Esophagus muscularis mucosa (tissue), 4 donors: ENCODE results near the gene GIGYF1. TPM values are rescaled to one million over a fixed set of nuclear protein-coding genes. Genes with fewer than 3 reads are reported as not detected.

ENCODE experiments used
- DNase-seq: peaks from one replicate; pipeline ENCODE4 v3.0.0-alpha.2; 2017; ENCODE audit errors: extremely low spot score
- H3K27ac ChIP-seq, 4 donors: fragments of 200-600 bp; sonication (generic); replicated peaks in 1 of 4; 1 replicate in 3 of 4; 2 replicates in 1 of 4; pipeline ENCODE4 v1.5.1; 2016 to 2019; ENCODE audit warnings: mild to moderate bottlenecking in 1 of 4
- H3K27me3 ChIP-seq, 4 donors: fragments of 200-600 bp; sonication (generic); one replicate each; pipeline versions ENCODE4 v1.5.1 to v1.6.0; 2016 to 2019
- H3K36me3 ChIP-seq, 4 donors: fragments of 200-600 bp; sonication (generic); one replicate each; pipeline ENCODE4 v1.5.1; 2016 to 2019
- H3K4me1 ChIP-seq, 4 donors: fragments of 200-600 bp; sonication (generic); one replicate each; pipeline ENCODE4 v1.5.1; 2016 to 2019
- H3K4me3 ChIP-seq, 4 donors: fragments of 200-600 bp; sonication (generic); 1 replicate in 2 of 4; 2 replicates in 2 of 4; pipeline ENCODE4 v1.5.1; 2016 to 2019; ENCODE audit warnings: mild to moderate bottlenecking in 4 of 4, moderate library complexity in 1 of 4
- H3K9me3 ChIP-seq, 4 donors: fragments of 200-600 bp; sonication (generic); 1 replicate in 3 of 4; 2 replicates in 1 of 4; pipeline ENCODE4 v1.5.1; 2016 to 2019
- EP300 ChIP-seq: sonication (generic); formaldehyde crosslinking; IDR thresholded peaks from one replicate; pipeline ENCODE4 v1.6.1; 2017; ENCODE audit warnings: antibody characterized with exemption
- POLR2A ChIP-seq: fragments of 450-650 bp; IDR thresholded peaks from one replicate; pipeline ENCODE4 v1.6.1; 2017; ENCODE audit warnings: antibody characterized with exemption, moderate library complexity, mild to moderate bottlenecking, low read depth
- POLR2AphosphoS5 ChIP-seq, 2 donors: sonication (generic); formaldehyde crosslinking; IDR thresholded peaks; one replicate each; pipeline ENCODE4 v1.6.1; 2017; ENCODE audit warnings: antibody characterized with exemption in 2 of 2
- WGBS: methylation state at CpG from one replicate; pipeline ENCODE4 v1.1.5; 2018; 5-methylcytosine and 5-hydroxymethylcytosine counted together
- intact Hi-C: fragments of 100-400 bp; cut with DNase I; formaldehyde crosslinking; loops from one replicate; pipeline ENCODE4 v1.15.1; 2023
- total RNA-seq, 4 donors: library from RNA; depleted of rRNA; stranded (reverse); fragments of >200 nt; gene quantifications; one replicate each; pipeline versions ENCODE4 v1.1.0 to v1.2.1, GENCODE V29; 2016
- TF ChIP-seq, protein P1 (sequence below), 3 experiments: fragments of 200-600 bp in 2 of 3; fragments of 450-650 bp in 1 of 3; sonication (generic) in 2 of 3; IDR thresholded peaks; one replicate each; pipeline ENCODE4 v1.5.1; 2017 to 2019; ENCODE audit warnings: antibody characterized with exemption in 3 of 3, mild to moderate bottlenecking in 2 of 3, moderate library complexity in 1 of 3

Gene GIGYF1
- total RNA-seq, 4 donors from 2014 or later: 19.5 to 33.5 (median 30.9) TPM

DNA sequence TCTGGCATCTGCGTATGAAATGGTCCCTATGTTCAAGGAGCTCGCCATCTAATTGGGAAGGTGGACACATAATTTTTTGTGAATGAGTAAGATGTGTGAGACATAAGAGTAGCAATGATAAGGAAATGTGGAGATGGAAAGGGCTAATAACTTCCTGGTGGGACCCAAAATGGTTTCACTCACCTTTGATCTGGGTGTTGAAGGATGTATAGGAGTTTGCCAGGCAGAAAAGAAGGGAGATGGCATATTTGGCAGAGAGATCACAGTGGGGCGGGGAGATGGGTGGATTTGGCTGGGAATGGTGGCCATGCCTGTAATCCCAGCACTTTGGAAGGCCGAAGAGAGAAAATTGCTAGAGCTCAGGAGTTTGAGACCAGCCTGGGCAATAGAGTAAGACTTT lies 16.4 kb upstream of the GIGYF1 start:
- intact Hi-C loops: no loop called here
- Histone ChIP-seq H3K27me3 (no peaks in the 10 kb centered on the region), H3K36me3 (peaks cover 0 to 9% (median 9%) of the 10 kb centered on the region in 4 donors), H3K4me3 (no peak overlapping the region), H3K9me3 (no peaks in the 10 kb centered on the region), H3K4me1 (peaks cover 11 to 18% (median 15%) of the 10 kb centered on the region in 4 donors), H3K27ac (no peak overlapping the region)
- TF ChIP-seq EP300 (no peak), POLR2A (no peak), POLR2AphosphoS5 (IDR thresholded peaks at IDR 0.05) (no peak)
- TF ChIP-seq, protein P1, sequence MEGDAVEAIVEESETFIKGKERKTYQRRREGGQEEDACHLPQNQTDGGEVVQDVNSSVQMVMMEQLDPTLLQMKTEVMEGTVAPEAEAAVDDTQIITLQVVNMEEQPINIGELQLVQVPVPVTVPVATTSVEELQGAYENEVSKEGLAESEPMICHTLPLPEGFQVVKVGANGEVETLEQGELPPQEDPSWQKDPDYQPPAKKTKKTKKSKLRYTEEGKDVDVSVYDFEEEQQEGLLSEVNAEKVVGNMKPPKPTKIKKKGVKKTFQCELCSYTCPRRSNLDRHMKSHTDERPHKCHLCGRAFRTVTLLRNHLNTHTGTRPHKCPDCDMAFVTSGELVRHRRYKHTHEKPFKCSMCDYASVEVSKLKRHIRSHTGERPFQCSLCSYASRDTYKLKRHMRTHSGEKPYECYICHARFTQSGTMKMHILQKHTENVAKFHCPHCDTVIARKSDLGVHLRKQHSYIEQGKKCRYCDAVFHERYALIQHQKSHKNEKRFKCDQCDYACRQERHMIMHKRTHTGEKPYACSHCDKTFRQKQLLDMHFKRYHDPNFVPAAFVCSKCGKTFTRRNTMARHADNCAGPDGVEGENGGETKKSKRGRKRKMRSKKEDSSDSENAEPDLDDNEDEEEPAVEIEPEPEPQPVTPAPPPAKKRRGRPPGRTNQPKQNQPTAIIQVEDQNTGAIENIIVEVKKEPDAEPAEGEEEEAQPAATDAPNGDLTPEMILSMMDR (IDR thresholded peaks at IDR 0.05): no peak
- 98% methylated on average over 4 of the region's 4 CpGs for WGBS
- no peak for DNase-seq

DNA sequence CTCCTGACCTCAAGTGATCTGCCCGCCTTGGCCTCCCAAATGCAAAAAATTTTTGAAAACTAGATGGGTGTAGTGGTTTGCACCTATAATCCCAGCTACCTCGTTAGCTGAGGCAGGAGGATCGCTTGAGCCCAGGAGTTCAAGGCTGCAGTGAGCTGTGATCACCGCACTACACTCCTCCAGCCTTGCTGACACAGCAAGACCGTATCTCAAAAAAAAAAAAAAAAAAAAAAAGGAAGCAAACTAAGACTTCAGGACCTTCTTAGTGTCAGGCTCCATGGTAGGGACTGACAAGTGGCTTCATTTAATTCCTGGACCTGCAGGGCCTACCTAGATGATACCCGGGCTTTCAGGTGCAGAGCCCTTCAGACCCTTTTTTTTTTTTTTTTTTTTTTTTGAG lies 14.3 kb upstream of the GIGYF1 start:
- intact Hi-C loops: loop anchor here (5.0 to 10.0 kb wide), 2 partner anchors 144 to 176 kb away; partner anchors contain the start of genes SLC12A9 and UFSP1
- 87% methylated on average over 6 of the region's 6 CpGs for WGBS
- DNase-seq: no peak
- peaks cover 0 to 9% (median 9%) of the 10 kb centered on the region in 4 donors for H3K36me3 ChIP-seq
- peaks cover 16 to 26% (median 23%) of the 10 kb centered on the region in 4 donors for H3K4me1 ChIP-seq
- no peak overlapping the region for H3K27ac ChIP-seq
- H3K4me3 ChIP-seq: no peak overlapping the region
- no peak for TF ChIP-seq EP300
- TF ChIP-seq POLR2A: no peak
- TF ChIP-seq, protein P1 (IDR thresholded peaks at IDR 0.05): no peak
- no peak for TF ChIP-seq POLR2AphosphoS5 (IDR thresholded peaks at IDR 0.05)
- no peaks in the 10 kb centered on the region for H3K9me3 ChIP-seq
- H3K27me3 ChIP-seq: no peaks in the 10 kb centered on the region

- peaks cover 16 to 26% (median 23%) of the 10 kb centered on the region in 4 donors for H3K4me1 ChIP-seq
- H3K4me3 ChIP-seq: peak overlapping the region; percentile 70 to 88 (median 75)
- no peaks in the 10 kb centered on the region for H3K9me3 ChIP-seq
- H3K27ac ChIP-seq: peak overlapping the region; percentile 86 to 96 (median 92)
- intact Hi-C loops: loop anchor here (5.0 to 10.0 kb wide), 2 partner anchors 146 to 178 kb away; partner anchors contain the start of genes SLC12A9 and UFSP1
- DNase-seq: no peak
- H3K36me3 ChIP-seq: peaks cover 0 to 9% (median 9%) of the 10 kb centered on the region in 4 donors
- no peaks in the 10 kb centered on the region for H3K27me3 ChIP-seq
- TF ChIP-seq POLR2AphosphoS5 (IDR thresholded peaks at IDR 0.05) (no peak), EP300 (no peak), POLR2A (no peak)
- TF ChIP-seq, protein P1 (IDR thresholded peaks at IDR 0.05): no peak
- 32% methylated on average over 24 of the region's 34 CpGs for WGBS
Observed at GRCh38 chr7:100706672-100707311, 12.7 kb upstream of the GIGYF1 start.

- no peaks in the 10 kb centered on the region for H3K27me3 ChIP-seq
- peak; percentile 99 for DNase-seq
- H3K4me3 ChIP-seq: peak within 1 kb of the TSS; percentile 70 to 88 (median 75)
- peak within 1 kb of the TSS; percentile 86 to 96 (median 92) for H3K27ac ChIP-seq
- peaks cover 16 to 26% (median 23%) of the 10 kb centered on the region in 4 donors for H3K4me1 ChIP-seq
- peaks cover 0 to 9% (median 9%) of the 10 kb centered on the region in 4 donors for H3K36me3 ChIP-seq
- under 1% methylated on average over 49 of the region's 86 CpGs for WGBS
- TF ChIP-seq POLR2AphosphoS5 (IDR thresholded peaks at IDR 0.05) (peak; percentile 88 to 97), POLR2A (peak; percentile 10)
- TF ChIP-seq, protein P1 (IDR thresholded peaks at IDR 0.05): no peak
- no peaks in the 10 kb centered on the region for H3K9me3 ChIP-seq
- intact Hi-C loops: loop anchor here (5.0 to 10.0 kb wide), 2 partner anchors 146 to 179 kb away; partner anchors contain the start of genes SLC12A9 and UFSP1
Observed at GRCh38 chr7:100705753-100706671, 12.0 kb upstream of the GIGYF1 start, which contains the start of gene POP7. Gene POP7 (plus strand): TSS chr7:100706121. CDS start chr7:100706831, 710 bp downstream.
